ENCODE measurements around the gene GAB2.
"Not testable (repeated sequence)": the region's sequence is repeated elsewhere in the genome, so short reads cannot be mapped to it uniquely, and the experiment has no call there.

The GAB2 gene

DNA sequence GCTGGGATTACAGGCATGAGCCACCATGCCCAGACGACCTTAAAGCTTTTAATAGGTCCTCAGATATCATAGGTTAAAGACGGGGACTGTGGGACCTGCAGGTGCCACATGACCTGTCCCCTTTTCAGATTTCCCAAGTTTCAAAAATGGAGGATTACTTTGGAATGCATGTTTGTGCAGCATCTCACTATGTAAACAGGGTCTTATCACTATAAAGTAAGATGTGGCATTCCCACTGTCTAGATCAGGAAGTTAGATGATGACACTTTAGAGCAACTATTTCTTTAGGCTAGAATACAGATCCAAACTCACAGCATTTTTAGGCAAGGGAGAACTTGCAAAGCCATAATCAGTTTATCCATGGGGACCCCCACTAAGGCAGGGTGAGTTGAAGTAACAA, 136.1 kb downstream of the GAB2 start:
- no peak for DNase-seq (ENCODE audit: low read depth in 2 of 2)

DNA sequence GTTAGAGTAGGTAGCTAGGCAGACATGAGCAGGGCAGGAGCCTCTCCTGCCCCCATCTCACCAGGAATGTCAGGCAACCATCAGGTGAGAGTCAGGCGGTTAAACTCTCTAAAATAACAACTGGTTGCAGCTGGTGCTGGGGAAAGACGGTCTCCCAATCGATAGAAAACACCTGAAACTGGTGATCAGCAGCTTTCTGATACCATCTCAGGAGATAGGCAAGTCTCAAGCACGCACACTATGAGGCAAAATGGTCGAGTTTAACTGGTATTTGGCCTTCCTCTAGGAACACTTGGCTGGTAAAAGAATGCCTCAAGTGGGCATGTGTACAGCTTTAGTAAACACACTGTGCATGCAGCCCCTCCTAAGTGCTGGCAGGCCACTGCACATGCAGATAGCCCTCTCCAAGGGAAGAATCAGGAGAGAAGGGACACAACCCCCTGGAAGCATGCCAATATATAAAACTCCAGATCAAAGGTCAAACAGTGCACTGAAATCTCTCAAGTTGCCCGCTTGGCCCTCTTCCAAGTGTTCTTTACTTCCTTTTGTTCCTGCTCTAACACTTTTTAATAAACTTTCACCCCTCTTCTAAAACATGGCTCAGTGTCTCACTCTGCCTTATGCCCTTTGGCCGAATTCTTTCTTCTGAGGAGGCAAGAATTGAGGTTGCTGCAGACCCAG, 140.2 kb downstream of the GAB2 start:
- no peak for DNase-seq (ENCODE audit: low read depth in 2 of 2)

DNA sequence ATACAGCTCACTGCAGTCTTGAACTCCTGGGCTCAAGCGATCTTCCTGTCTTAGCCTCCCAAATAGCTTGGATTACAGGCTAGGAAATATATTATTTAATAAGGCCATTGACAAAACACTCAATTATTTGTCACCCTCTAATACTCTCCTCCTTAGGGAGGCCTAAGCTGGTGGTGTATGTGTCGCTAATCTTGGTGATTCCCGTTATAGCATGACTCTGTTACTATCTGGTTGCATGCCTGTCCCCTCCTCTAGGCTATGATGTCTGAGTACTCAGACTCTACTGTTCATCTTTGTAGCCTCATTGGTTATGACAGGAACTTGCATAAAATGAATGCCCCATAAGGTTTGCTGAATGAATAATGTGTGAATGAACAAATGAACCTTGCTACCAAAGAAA, 141.3 kb downstream of the GAB2 start:
- DNase-seq (ENCODE audit: low read depth in 2 of 2): no peak

DNA sequence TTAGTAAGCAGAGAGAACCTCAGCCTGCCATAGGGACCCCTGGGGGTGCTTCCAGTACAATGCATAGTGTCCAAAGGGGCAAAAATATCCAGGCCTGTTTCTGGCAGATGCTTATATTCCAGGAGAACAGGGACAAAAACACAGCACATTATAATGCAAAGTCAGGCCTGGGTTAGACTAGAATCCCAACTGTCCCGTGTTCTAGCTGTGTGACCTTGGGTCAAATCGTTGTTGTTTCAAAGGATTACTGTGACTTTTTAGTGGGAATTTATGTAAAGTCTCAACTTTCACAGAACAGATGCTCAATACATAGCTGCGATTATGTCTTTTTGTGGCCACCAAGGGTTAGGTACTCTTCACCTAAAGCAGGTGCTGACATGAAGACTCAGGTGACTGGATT, 142.9 kb downstream of the GAB2 start:
- DNase-seq (ENCODE audit: low read depth in 2 of 2): no peak

DNA sequence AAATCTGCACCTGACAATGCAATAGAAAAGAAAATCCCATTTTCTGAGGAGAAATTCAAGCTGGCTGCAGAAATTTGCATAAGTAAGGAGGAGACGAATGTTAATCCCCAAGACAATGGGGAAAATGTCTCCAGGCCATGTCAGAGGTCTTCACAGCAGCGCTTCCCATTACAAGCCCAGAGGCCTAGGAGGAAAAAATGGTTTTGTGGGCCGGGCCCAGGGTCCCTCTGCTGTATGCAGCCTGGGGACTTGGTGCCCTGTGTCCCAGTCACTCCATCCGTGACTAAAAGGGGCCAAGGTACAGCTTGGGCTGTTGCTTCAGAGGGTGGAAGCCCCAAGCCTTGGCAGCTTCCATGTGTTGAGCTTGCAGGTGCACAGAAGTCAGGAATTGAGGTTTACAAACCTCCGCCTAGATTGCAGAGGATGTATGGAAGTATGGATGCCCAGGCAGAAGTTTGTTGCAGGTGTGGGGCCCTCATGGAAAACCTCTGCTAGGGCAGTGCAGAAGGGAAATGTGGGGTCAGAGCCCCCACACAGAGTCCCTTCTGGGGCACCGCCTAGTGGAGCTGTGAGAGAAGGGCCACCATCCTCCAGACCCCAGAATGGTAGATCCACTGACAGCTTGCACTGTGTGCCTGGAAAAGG, 144.9 kb downstream of the GAB2 start:
- DNase-seq (ENCODE audit: low read depth in 2 of 2): not testable (repeated sequence)

DNA sequence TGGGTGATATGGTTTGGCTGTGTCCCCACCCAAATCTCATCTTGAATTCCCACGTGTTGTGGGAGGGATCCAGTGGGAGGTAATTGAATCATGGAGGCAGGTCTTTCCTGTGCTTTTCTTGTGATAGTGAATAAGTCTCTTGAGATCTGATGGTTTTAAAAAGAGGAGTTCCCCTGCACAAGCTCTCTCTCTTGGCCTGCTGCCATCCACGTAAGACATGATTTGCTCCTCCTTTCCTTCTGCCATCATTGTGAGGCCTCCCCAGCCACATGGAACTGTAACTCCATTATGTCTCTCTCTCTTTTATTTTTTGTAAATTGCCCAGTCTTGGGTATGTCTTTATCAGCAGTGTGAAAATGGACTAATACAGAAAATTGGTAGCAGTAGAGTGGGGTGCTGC, 145.8 kb downstream of the GAB2 start:
- DNase-seq (ENCODE audit: low read depth in 2 of 2): not testable (repeated sequence)

DNA sequence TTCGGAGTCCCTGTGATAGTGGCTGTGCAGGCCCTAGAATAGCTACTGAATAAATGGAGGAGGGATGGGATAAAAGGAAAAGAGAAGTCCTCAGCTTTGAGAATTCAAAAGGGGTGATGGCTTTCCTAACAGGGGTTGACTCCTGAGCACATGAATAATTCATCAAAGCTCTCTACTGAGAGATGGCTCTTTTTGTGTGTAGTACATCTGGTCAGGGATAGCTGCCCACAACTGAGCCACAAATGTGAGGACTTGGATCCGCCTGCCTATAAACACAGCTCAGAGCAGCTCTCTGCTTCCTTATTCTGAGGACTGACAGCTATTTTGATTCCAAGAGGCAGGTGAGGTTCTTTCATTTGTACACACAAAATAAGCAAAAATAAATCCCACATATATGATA, 146.6 kb downstream of the GAB2 start:
- no peak for DNase-seq (ENCODE audit: low read depth in 2 of 2)

DNA sequence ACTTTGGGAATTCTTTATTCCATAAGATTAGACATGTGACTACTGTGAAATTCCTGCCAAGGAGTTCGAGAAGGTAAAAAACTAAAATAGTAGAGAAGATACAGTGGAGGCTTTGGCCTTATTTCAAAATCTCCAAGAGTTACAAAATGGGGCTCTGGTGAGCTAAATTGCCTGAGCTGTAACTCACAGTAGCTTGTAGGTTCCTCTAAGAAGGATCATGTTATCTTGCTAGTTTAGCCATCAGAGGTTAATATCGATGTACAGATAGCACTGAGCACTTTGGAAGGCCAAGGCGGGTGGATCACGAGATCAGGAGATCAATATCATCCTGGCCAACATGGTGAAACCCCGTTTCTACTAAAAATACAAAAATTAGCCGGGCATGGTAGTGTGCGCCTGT, 147.8 kb downstream of the GAB2 start:
- no peak for DNase-seq (ENCODE audit: low read depth in 2 of 2)

DNA sequence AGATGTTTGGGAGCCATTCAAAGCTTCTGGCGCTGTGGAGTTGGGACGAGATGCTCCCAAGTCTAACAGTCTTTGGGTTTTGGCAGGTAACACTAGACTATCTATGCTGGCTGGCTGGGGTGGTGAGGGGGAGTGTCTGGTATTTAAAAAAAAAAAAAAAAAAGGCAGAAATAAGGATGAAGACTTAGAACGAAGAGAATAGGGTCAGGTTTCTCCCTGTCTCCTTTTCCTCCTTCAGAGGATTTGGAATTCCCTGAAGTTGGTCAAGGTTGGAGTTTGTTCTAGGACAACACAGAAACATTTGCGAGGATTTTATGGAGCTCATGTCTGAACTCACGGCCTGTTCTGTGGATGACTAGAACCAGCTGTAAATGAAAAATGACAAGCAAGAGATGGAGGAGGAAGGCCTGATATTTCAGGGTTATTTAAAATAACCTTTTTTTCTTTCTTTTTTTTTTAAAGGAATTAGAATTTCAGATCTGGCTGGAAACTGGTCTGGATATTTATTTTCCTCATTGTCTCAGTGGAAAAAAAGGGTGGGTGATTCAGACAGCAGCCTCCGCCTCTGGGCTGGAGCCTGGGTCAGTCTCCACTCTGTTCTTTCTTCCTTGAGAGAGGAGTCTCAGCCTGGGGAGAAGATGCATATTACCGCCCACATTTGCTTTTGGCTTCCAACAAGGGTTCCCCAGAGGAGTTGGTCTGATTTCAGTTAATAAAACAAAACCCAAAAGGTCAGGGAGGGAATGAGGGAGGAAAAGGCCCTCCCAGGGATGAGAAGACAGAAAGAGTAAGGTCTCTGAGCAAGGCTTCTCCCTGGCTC, 148.8 kb downstream of the GAB2 start:
- DNase-seq (ENCODE audit: low read depth in 2 of 2): no peak

DNA sequence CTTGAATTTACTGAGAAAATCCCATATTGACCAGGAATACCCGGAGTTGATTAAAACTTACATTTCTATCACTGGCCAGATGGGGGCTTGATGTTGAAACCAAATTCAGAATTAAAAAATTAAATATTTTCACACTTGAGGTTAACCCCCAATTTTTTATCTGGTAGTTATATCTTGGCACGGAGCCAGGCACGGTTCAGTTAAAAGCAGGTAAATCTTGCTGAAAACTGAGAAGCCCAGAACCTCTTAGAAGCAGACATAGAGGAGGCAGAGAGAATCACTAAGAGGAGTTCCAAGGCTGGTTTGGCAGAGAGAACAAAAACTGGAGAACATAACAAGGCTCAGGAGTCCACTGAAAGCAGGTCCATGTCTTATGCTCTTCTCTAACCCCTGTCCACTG, 151.2 kb downstream of the GAB2 start:
- no peak for DNase-seq (ENCODE audit: low read depth in 2 of 2)

DNA sequence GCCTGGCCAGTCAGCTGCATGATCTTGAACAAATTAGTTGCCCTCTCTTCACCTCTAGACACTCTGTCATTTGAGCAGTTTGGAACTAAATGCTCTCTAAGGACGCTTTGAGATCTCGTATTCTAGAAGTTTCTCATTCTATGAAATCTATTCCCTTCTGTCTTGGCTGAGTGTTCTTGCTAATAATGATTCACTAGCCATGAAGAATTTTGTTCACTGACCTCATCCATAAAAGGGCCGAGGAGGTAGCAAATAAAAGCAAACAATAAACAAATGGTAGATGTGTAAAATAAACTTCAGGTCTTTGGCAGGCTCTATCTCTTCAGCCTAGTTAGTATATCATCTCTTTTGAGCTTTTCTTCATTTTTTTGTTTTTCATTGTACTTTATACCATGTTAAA, 152.3 kb downstream of the GAB2 start:
- no peak for DNase-seq (ENCODE audit: low read depth in 2 of 2)

DNA sequence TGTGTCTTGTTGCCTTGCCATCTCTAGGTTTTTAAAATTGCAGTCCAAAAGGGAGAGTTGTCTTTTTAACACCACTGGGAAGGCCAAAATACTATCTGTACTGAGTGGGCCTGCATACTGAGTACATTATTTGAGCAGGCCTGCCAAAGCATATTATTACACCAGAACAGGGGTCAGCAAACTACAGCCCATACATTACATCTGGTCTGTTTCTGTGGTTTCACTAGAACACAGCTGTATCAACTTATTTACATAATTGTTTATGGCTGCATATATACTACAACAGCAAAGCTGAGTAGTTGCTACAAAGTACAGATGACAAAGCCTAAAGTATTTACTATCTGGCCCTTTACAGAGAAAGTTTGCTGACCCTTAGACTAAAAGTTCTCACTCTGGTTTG, 154.9 kb downstream of the GAB2 start:
- DNase-seq (ENCODE audit: low read depth in 2 of 2): no peak

DNA sequence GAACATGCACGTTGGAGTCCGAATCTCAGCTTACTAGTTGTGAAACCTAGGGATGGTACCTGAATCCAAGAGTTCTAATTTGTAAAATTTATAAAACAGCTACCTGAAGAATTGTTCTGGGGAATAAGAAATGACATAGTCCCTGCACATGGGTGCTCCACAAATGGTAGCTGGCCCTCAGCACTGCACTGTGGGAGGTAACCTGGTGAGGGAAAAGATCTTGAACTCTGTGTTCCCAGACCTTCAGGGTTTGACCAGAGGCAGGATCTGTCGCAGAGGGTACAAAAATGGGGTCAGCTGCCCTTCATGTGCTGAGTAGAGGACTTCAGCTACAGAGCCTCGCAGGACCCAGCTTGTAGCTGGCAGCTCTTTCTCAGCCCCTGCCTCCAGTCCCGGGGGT, 155.4 kb downstream of the GAB2 start:
- no peak for DNase-seq (ENCODE audit: low read depth in 2 of 2)

DNA sequence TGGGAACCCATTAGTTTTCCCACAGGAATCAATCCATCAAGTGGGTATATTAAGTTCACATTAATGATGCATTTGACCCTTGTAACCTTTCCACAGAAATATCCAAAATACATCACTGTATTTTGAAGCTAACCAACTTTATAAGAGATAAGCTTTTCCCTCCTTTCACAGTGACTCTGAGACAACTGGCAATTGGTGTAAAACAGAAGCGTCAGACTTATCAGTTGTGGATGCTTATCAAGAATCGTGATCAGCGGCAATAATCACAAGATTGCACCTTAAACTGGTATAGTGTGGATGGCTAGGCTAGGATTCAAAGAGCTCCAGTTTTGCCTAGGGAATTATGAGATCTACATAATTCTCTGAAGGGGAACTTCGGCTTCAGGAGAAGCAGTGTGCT, 155.8 kb downstream of the GAB2 start:
- DNase-seq (ENCODE audit: low read depth in 2 of 2): no peak

DNA sequence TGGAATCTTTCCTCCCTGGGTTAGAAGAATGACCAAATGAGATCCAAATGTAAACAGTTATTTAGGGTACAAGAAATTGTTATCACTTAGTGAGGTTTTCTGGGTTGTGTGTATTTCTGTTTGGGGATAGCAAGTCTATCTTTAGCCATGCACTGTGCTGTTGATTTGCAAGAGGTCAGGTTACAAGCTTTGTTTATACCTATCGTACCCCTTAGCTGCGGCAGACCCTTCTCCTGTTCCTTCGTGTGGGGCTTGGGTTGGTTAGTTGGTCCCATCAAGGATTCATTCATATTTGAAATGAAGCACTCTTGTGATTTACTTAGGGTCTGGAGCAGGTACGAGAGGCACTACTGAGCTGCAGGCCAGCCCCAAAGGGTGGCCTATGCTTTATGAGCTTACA, 156.3 kb downstream of the GAB2 start:
- DNase-seq (ENCODE audit: low read depth in 2 of 2): no peak

DNA sequence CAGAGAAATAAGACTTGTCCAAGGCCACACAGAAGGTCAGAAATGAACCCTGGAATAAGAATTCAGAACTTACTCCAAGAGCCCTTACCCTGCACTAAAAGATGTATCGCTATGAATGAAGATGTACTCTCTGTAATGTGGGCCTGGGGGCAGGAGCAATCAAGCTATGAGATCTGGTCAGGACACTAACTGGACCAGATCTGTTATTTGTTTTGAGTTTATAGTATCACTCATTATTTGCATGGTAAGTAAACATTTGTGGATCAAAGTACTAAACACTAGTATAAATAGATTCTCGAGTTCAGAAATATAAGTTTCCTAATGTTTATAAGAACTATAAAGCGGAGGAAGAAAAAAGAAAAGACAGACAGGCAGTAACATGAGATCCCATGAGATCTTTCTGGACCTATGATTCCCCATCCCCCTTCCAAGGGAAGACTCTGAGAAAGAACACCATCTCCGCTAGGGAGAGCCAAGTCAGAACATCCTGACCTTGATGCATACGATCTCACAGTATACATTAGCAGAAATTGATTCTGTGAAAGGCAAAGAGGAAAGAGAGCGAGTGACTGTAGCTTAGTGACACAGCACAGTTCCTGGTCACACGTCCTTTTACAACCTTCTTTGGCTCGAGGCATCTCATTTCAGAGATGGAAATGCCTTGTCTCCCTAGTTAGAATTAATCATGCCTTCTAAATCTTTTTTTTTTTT, 157.7 kb downstream of the GAB2 start:
- no peak for DNase-seq (ENCODE audit: low read depth in 2 of 2)

DNA sequence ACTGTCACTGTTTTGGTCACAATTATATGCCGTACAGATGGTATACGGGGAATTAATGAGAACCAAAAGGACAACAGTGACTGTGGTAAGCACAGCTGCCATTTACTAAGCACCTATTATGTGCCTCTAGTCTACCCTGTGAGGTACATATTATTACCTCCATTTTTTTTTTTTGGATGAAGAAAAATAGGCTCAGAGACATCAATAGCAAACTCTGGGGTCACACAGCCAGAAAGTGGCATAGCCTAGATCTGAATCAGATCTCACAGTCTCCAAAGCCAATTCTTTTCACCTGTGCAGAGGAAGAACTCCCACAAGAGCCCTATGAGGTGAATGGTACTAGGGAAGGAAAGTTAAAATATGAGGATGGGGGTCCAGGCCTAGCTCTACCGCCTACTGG, 160.0 kb downstream of the GAB2 start:
- no peak for DNase-seq (ENCODE audit: low read depth in 2 of 2)

DNA sequence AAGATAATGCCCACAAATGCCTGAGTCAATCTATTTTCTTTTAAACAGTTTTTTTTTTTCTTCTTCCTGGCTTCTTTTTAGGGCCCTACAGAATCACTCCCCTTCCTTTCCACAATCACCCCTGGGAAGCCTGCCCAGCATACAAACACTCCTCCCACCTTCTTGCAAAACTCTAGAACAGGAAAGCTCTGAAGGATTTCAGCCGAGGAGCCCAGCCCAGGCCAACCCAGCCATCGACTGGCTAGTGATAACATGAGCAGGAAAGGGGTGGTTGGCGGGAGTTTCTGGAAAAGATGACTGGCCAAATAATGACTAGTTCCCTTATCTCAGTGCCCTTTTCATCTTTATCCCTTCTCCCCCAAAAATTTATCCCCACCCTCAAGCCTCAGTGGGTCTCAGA, 160.7 kb downstream of the GAB2 start:
- no peak for DNase-seq (ENCODE audit: low read depth in 2 of 2)

DNA sequence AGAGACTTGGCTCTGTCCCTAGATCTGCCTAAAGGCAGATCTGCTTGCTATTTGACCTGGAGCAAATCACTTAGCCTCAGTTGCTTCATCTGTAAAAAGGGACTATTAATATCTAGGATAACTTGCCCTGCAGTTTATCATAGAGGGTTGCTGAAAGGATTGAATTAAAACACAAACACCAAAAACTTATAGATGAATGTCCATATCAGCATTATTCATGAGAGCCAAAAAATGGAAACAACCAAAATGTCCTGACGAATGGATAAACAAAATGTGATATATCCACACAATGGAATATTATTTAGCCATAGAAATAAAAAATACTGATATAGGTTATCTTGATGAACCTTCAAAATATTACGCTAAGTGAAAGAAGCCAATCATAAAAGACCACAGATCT, 161.7 kb downstream of the GAB2 start:
- no peak for DNase-seq (ENCODE audit: low read depth in 2 of 2)

DNA sequence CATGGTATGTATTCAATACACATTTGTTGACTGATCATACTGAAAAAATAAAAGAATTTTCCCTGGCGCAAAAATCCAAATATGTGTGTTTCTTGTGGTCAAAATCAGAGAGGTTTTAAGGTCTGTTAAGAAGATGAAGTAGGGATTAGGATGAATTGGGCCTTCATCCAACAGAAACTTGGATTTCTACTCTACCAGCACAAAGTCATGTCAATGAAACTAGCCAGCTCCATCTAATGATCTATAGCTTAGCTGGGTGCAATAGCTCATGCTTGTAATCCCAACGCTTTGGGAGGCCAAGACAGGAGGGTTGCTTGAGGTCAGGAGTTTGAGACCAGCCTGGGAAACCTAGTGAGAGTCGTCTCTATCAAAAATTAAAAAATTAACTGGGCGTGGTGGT, 163.4 kb downstream of the GAB2 start:
- no peak for DNase-seq (ENCODE audit: low read depth in 2 of 2)

DNA sequence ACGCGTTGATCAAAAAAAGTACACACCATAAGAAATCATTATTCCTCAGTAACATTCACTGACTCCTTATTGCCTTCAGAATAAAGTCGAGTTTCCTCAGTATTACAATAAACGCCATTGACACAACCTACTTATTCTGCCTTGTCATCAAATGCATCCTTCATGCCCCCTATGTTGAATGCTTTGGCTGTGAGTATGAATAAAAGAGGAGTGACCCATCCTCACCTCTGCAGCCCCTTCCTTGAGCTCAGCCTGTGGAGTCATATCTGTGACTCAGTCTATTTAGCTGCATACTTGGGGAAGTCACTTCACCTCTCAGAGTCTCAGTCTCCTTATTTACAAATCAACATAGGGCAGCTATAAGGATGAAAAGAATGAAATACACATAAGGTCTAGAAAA, 163.8 kb downstream of the GAB2 start:
- no peak for DNase-seq (ENCODE audit: low read depth in 2 of 2)

DNA sequence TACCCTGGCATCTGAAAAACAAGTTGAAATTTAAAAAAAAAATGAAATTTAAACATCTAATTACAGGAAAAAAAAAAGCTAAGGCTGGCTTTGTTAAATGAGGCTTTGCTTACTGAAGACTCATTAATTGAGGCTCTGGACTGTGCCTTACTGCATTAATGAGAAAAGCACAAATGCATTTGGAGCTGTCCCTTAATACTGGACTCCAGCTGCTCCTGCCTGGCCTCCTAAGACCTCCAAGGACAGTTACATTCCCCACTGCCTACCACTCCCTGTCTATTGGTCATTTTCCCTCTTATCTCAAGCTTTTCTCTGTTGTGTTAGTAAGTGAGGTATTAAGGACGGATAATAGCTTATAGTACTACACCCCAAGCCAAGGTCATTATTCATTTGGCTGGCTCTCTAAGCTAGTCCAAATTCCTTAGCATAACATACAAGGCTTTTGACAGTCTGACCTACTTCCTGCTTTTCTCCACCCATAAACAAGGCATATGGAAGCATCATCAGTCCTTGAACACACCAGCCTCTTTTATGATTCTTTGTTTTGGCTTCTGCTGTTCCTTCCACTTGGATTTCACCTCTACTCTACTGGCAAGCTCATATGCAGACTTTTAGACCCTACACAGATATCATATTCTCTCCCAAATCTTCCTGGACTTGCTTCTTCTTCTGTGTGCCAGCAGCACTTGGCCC, 166.4 kb downstream of the GAB2 start:
- DNase-seq (ENCODE audit: low read depth in 2 of 2): no peak
